ENCODE data around the gene HDAC8.

Gene HDAC8

GRCh38 chrX:72470532-72471223 lies 102.0 kb downstream of the HDAC8 start:
- TF ChIP-seq REST (IDR thresholded peaks at IDR 0.05; ENCODE audit: insufficient read depth in 1 of 2, low read depth in 2 of 2, low read length in 2 of 2) = no peak
- TF ChIP-seq FOXP2 (optimal IDR thresholded peaks at IDR 0.05; ENCODE audit: borderline replicate concordance, extremely low read depth, extremely low read length, insufficient read depth) = no peak
- TF ChIP-seq TAF1 (IDR thresholded peaks at IDR 0.05; ENCODE audit: borderline replicate concordance, insufficient read depth, low read length) = no peak
- no peak for TF ChIP-seq POLR2AphosphoS5 (IDR thresholded peaks at IDR 0.05; ENCODE audit: low read depth, low read length)
- TF ChIP-seq SIN3A (IDR thresholded peaks at IDR 0.05; ENCODE audit: borderline replicate concordance, insufficient read depth, low read length) = no peak

- TF ChIP-seq POLR2AphosphoS5 (IDR thresholded peaks at IDR 0.05; ENCODE audit: low read depth, low read length) (no peak), FOXP2 (optimal IDR thresholded peaks at IDR 0.05; ENCODE audit: borderline replicate concordance, extremely low read depth, extremely low read length, insufficient read depth) (no peak), REST (IDR thresholded peaks at IDR 0.05; ENCODE audit: insufficient read depth in 1 of 2, low read depth in 2 of 2, low read length in 2 of 2) (no peak), TAF1 (IDR thresholded peaks at IDR 0.05; ENCODE audit: borderline replicate concordance, insufficient read depth, low read length) (no peak), SIN3A (IDR thresholded peaks at IDR 0.05; ENCODE audit: borderline replicate concordance, insufficient read depth, low read length) (no peak)
These were observed 102.5 kb downstream of the HDAC8 start for GRCh38 chrX:72470117-72470516.

- no peak for TF ChIP-seq TAF1 (IDR thresholded peaks at IDR 0.05; ENCODE audit: borderline replicate concordance, insufficient read depth, low read length)
- TF ChIP-seq SIN3A (IDR thresholded peaks at IDR 0.05; ENCODE audit: borderline replicate concordance, insufficient read depth, low read length) = no peak
- no peak for TF ChIP-seq FOXP2 (optimal IDR thresholded peaks at IDR 0.05; ENCODE audit: borderline replicate concordance, extremely low read depth, extremely low read length, insufficient read depth)
- TF ChIP-seq REST (IDR thresholded peaks at IDR 0.05; ENCODE audit: insufficient read depth in 1 of 2, low read depth in 2 of 2, low read length in 2 of 2) = no peak
These were observed 104.0 kb downstream of the HDAC8 start for GRCh38 chrX:72468607-72469006.

- TF ChIP-seq REST (IDR thresholded peaks at IDR 0.05; ENCODE audit: insufficient read depth in 1 of 2, low read depth in 2 of 2, low read length in 2 of 2) = no peak
- no peak for TF ChIP-seq POLR2AphosphoS5 (IDR thresholded peaks at IDR 0.05; ENCODE audit: low read depth, low read length)
- TF ChIP-seq TAF1 (IDR thresholded peaks at IDR 0.05; ENCODE audit: borderline replicate concordance, insufficient read depth, low read length) = no peak
- TF ChIP-seq SIN3A (IDR thresholded peaks at IDR 0.05; ENCODE audit: borderline replicate concordance, insufficient read depth, low read length) = no peak
- TF ChIP-seq FOXP2 (optimal IDR thresholded peaks at IDR 0.05; ENCODE audit: borderline replicate concordance, extremely low read depth, extremely low read length, insufficient read depth) = no peak
These were observed 105.5 kb downstream of the HDAC8 start for GRCh38 chrX:72467135-72467534.

Data from PFSK-1 (cell line).